Spinal cord (tissue), 10 donors: ENCODE data around the gene GRB2. TPM values are rescaled to one million over a fixed set of nuclear protein-coding genes. Genes with fewer than 3 reads are reported as not detected.

ENCODE experiments used
- DNase-seq, 6 donors: peaks; one replicate each; pipeline versions ENCODE4 v3.0.0 to v3.0.0-alpha.2; 2013 to 2015; ENCODE audit warnings: low spot score in 6 of 6, low read depth in 4 of 6
- H3K27ac ChIP-seq: one replicate; pipeline ENCODE4 v1.5.1; 2013; ENCODE audit warnings: low read depth, low read length, control low read depth
- H3K27me3 ChIP-seq: one replicate; pipeline ENCODE4 v1.6.1; 2013; ENCODE audit warnings: low read length; ENCODE audit not compliant: control insufficient read depth, insufficient read depth
- H3K36me3 ChIP-seq: one replicate; pipeline ENCODE4 v1.6.1; 2013; ENCODE audit warnings: low read length; ENCODE audit not compliant: control insufficient read depth, insufficient read depth
- H3K4me1 ChIP-seq: one replicate; pipeline ENCODE4 v1.6.1; 2013; ENCODE audit warnings: low read length; ENCODE audit not compliant: control insufficient read depth, insufficient read depth
- H3K4me3 ChIP-seq: one replicate; pipeline ENCODE4 v1.5.1; 2013; ENCODE audit warnings: low read depth, low read length, control low read depth
- H3K9me3 ChIP-seq: one replicate; pipeline ENCODE4 v1.6.1; 2013; ENCODE audit warnings: low read length; ENCODE audit not compliant: control insufficient read depth, insufficient read depth
- WGBS: methylation state at CpG from one replicate; pipeline ENCODE4 v1.1.5; 2013; ENCODE audit warnings: missing lambda C conversion rate; ENCODE audit not compliant: insufficient coverage; 5-methylcytosine and 5-hydroxymethylcytosine counted together
- polyA plus RNA-seq, 2 donors: library from polyadenylated mRNA; unstranded; fragments of 120-200 nt; gene quantifications; one replicate each; pipeline ENCODE4 v1.2.1, GENCODE V29; 2013; ENCODE audit not compliant: insufficient read length in 2 of 2
- total RNA-seq, 2 donors: library from RNA; depleted of rRNA in 1 of 2; stranded (reverse); fragments of 120-200 nt in 1 of 2; fragments of >200 nt in 1 of 2; gene quantifications; one replicate each; pipeline versions ENCODE4 v1.2.3 to v1.2.4, GENCODE V29; 2013 to 2014
- donor health status: healthy.

GRB2 gene
- total and polyA plus RNA-seq, 4 donors = 86.6 to 205 (median 130) TPM

DNA sequence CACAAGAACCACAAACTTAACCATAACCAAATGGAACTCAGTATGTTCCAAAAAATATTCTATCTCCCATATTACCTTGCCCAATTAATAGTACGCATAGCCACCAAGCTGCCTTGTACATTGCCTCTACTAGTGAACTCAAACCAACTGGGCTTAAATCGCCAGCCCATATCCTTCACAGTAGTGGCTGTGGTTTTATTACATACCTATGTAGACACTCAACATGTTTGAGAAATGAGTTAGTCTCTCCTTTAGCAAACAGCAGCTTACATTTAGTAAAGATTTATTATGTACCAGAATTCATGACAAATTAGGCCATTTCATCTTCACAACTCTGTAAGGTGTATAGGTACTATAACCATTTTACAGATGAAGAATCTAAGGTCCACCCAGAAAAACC is 41.4 kb downstream of the GRB2 start:
- no peaks in the 10 kb centered on the region for H3K4me1 ChIP-seq
- no CpG with 5 or more reads among the region's 2 CpGs for WGBS
- no peak overlapping the region for H3K4me3 ChIP-seq
- no peak for DNase-seq
- H3K9me3 ChIP-seq = no peaks in the 10 kb centered on the region
- H3K36me3 ChIP-seq = no peaks in the 10 kb centered on the region
- no peak overlapping the region for H3K27ac ChIP-seq
- H3K27me3 ChIP-seq = no peaks in the 10 kb centered on the region

DNA sequence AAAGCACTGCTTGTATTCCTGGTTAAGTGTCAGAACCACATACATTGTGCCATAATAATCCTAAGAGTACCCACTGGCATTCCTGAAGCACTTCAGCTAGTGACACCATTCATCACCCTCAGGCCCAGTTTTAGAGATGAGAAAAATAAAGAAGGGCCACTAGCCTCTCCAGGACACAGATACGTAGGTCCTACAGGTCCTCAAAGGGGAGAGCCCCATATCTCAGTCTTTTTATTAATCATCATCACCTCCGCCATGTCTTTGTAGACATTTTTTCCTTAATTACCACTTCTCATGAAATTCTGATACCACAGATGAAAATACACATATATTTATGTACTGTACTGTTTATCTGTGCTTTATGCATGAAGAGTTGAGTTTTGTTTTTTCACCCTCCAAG is 43.5 kb downstream of the GRB2 start:
- Histone ChIP-seq H3K4me1 (no peaks in the 10 kb centered on the region), H3K27ac (no peak overlapping the region), H3K4me3 (no peak overlapping the region), H3K27me3 (no peaks in the 10 kb centered on the region), H3K9me3 (no peaks in the 10 kb centered on the region), H3K36me3 (no peaks in the 10 kb centered on the region)
- no peak for DNase-seq
- 50% methylated on average over 1 of the region's 2 CpGs for WGBS

DNA sequence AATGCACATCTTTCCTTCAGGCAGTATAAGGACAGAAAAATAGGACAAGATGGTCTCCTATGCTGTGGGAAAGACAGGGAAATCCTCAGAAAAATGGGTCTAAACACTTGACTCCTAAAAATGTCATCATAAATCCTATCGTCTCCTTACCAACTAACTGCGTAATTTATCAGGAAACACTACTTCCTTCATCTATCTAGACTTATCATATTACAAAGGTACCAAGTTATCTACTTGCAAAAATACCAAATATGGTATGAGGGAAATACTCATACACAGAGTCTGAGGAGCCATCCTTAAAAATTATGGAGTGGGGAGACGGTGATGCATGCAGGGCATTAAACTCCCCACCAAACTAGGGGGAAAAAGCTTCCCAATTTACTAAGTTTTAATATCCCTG is 44.1 kb downstream of the GRB2 start:
- Histone ChIP-seq H3K36me3 (no peaks in the 10 kb centered on the region), H3K27ac (no peak overlapping the region), H3K27me3 (no peaks in the 10 kb centered on the region), H3K4me3 (no peak overlapping the region), H3K9me3 (no peaks in the 10 kb centered on the region), H3K4me1 (no peaks in the 10 kb centered on the region)
- no CpG with 5 or more reads among the region's 3 CpGs for WGBS
- DNase-seq = no peak

DNA sequence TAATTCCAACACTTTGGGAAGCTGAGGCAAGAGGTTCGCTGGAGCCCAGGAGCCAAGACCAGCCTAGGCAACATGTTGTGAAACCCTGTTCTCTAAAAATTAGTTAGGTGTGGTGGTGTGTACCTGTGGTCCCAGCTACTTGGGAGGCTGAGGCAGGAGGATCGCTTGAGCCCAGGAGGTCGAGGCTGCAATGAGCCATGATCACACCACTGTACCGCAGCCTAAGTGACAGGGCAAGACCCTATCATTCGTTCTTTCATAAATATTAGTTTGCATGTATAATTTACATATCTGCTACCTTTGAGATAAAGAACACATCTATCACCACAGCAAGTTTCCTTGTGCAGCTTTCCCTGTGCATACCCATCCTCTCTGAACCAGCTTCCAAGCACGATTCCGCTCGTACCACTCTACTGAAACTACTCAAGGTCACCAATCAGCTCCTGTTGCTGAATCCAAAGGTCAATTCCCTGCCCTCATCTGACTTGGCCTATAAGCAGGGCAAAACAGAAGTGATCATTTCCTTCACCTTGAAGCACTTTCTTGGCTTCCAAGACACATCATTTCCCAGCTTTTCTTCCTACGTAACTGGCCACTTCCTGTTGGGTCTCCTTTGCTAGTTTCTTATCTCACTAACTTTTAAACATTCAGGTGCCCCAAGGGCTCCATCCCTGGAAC is 49.1 kb downstream of the GRB2 start:
- H3K4me3 ChIP-seq = no peak overlapping the region
- no peaks in the 10 kb centered on the region for H3K27me3 ChIP-seq
- H3K27ac ChIP-seq = no peak overlapping the region
- DNase-seq = no peak
- H3K9me3 ChIP-seq = no peaks in the 10 kb centered on the region
- WGBS = 97% methylated on average over 7 of the region's 9 CpGs
- H3K36me3 ChIP-seq = no peaks in the 10 kb centered on the region
- peaks cover 4% of the 10 kb centered on the region for H3K4me1 ChIP-seq

DNA sequence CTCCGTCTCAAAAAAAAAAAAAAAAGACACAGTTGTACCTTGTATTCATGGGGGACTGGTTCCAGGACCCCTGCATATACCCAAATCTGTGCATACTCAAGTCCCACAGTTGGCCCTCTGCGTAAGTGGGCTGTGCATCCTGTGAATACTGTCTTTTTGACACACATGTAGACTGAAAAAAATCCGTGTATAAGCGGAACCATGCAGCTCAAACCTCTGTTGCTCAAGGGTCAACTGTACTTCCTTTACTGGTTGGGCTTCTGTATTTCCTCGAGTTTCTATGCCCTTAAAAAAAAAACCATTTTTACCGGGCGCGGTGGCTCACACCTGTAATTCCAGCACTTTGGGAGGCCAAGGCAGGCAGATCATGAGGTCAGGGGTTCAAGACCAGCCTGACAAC is 52.3 kb downstream of the GRB2 start:
- no peak overlapping the region for H3K27ac ChIP-seq
- H3K36me3 ChIP-seq = no peaks in the 10 kb centered on the region
- WGBS = 98% methylated on average over 7 of the region's 8 CpGs
- H3K4me1 ChIP-seq = peaks cover 4% of the 10 kb centered on the region
- H3K4me3 ChIP-seq = no peak overlapping the region
- H3K27me3 ChIP-seq = no peaks in the 10 kb centered on the region
- no peak for DNase-seq
- no peaks in the 10 kb centered on the region for H3K9me3 ChIP-seq

DNA sequence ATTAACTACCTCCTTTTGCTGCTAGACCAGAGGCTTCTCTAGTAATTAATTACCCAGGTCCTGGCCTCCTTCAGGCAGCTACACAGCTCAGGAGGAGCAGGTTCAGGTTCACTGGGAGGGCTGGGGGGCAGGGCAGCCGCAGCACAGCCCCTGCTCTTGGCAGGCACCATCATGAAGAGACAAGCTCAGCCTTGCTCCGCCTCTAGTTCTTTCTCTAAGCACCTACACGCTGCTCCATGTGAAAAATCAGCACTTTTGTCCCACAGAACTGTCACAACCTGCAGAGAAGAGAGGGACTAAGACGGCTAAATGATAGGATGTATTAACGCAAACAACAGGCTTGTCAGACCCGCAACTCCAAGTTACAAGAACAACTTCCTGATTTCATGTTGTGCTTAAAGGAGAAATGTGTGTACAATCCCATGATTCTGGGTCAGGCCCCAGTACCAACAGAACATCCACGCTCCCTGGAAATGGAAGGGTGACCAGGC is 53.4 kb downstream of the GRB2 start:
- Histone ChIP-seq H3K27ac (no peak overlapping the region), H3K27me3 (no peaks in the 10 kb centered on the region), H3K4me1 (peaks cover 4% of the 10 kb centered on the region), H3K36me3 (no peaks in the 10 kb centered on the region), H3K9me3 (no peaks in the 10 kb centered on the region), H3K4me3 (no peak overlapping the region)
- 33% methylated on average over 3 of the region's 7 CpGs for WGBS
- peak in 2 of 6 donors; percentile 38 to 54 for DNase-seq

DNA sequence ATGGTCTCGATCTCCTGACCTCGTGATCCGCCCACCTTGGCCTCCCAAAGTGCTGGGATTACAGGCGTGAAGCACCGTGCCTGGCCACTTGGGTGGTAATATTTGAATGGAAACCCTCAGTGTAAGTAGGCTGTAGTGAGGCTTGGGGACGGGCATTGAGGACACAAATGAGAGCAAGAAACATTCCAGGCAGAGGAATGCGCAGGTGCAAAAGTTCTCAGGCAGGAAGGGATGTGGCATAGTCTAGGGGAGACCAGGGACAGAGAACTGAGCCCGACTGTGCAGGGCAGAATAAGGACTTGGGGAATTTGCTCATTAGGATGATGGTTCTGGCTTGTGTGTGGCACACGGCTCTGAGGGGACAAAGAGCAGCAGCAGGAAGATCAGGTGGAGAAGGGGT is 54.8 kb downstream of the GRB2 start:
- Histone ChIP-seq H3K36me3 (no peaks in the 10 kb centered on the region), H3K27ac (no peak overlapping the region), H3K9me3 (no peaks in the 10 kb centered on the region), H3K4me3 (no peak overlapping the region), H3K27me3 (no peaks in the 10 kb centered on the region), H3K4me1 (peaks cover 14% of the 10 kb centered on the region)
- 76% methylated on average over 9 of the region's 9 CpGs for WGBS
- no peak for DNase-seq

DNA sequence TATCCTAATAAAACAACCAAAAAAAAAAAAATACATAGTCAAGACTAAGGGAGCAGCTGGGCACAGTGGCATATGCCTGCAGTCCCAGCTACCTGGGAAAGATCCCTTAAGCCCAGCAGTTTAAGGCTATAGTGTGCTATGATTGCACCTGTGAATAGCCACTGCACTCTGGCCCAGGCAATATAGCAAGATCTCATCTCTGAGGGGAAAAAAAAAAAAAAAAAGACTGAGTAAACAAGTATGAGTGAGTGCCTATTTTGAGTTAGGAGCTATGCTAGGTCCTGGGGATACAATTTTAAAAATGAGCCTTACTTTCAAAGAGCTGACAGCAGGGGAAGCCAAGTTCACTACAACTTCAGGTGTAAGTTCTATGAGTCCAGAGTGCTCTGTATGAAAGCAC is 55.4 kb downstream of the GRB2 start:
- Histone ChIP-seq H3K4me1 (peaks cover 15% of the 10 kb centered on the region), H3K27me3 (no peaks in the 10 kb centered on the region), H3K4me3 (no peak overlapping the region), H3K9me3 (no peaks in the 10 kb centered on the region), H3K27ac (no peak overlapping the region), H3K36me3 (no peaks in the 10 kb centered on the region)
- DNase-seq = no peak

DNA sequence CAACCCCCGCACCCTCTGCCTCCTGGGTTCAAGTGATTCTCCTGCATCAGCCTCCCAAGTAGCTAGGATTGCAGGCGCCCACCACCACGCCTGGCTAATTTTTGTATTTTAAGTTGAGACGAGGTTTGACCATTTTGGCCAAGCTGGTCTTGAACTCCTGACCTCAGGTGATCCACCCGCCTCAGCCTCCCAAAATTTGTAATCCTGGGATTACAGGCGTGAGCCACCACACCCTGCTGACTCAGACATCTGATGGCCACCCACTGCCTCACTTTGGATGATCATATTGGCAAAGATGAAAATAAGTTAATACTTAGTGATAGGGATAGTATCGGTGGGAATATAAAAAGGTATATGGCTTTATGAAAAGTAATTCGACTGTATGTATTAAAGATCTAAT is 55.9 kb downstream of the GRB2 start:
- Histone ChIP-seq H3K4me3 (no peak overlapping the region), H3K4me1 (peaks cover 15% of the 10 kb centered on the region), H3K9me3 (no peaks in the 10 kb centered on the region), H3K27me3 (no peaks in the 10 kb centered on the region), H3K27ac (no peak overlapping the region), H3K36me3 (no peaks in the 10 kb centered on the region)
- WGBS = 100% methylated on average over 5 of the region's 8 CpGs
- DNase-seq = no peak

DNA sequence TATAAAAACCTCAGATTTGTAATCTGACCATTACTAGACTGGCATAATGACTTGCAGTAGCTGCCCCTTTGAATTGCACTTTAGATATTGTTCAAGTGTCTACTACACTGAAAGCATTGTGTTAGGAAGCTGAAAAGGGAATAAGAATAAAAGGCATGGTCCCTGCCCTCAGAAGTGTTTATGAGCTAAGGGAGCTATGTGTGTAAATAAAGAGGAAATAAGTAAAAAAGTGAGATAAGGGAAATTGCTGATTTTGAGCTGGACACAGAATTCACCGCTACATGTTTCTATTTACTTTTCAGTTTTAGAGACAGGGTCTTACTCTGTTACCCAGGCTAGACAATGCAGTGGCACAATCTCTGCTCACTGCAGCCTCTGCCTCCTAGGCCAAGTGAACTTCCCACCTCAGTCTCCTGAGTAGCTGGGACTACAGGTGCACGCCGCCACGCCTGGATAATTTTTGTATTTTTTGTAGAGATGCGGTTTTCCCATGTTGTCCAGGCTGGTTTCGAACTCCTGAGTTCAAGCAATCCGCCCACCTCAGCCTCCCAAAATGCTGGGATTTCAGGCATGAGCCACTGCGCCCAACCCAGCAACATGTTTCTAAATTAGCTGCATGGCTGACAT is 57.0 kb downstream of the GRB2 start:
- H3K4me1 ChIP-seq = peaks cover 15% of the 10 kb centered on the region
- no peaks in the 10 kb centered on the region for H3K36me3 ChIP-seq
- no peaks in the 10 kb centered on the region for H3K27me3 ChIP-seq
- H3K4me3 ChIP-seq = no peak overlapping the region
- H3K9me3 ChIP-seq = no peaks in the 10 kb centered on the region
- H3K27ac ChIP-seq = no peak overlapping the region
- no peak for DNase-seq
- WGBS = 90% methylated on average over 4 of the region's 8 CpGs
